ENCODE results near the gene FLOT1.
A peak's percentile ranks its signal among the peaks of the same experiment; 100 is the strongest.

Gene FLOT1

GRCh38 chr6:30679765-30680535 lies 62.5 kb downstream of the FLOT1 start:
- Histone ChIP-seq H3K4me3 (peak overlapping the region; percentile 91), H3K27ac (peak overlapping the region; percentile 76 to 95)
- TF ChIP-seq CTCF (IDR thresholded peaks at IDR 0.05) = no peak
- no peak for DNase-seq (ENCODE audit: low spot score)

GRCh38 chr6:30678964-30679726 lies 63.3 kb downstream of the FLOT1 start:
- Histone ChIP-seq H3K4me3 (peak overlapping the region; percentile 91), H3K27ac (peak overlapping the region; percentile 76 to 95)
- DNase-seq (ENCODE audit: low spot score) = peak; percentile 89
- peak; percentile 96 for TF ChIP-seq CTCF (IDR thresholded peaks at IDR 0.05)
